Ovary (tissue), 9 donors: Measurements from ENCODE around the gene LARGE1. TPM values are rescaled to one million over a fixed set of nuclear protein-coding genes. Genes with fewer than 3 reads are reported as not detected.

Source experiments
- DNase-seq, 5 donors: peaks; one replicate each; pipeline ENCODE4 v3.0.0-alpha.2; 2019 to 2020
- H3K27ac ChIP-seq, 2 donors: fragments of 200-600 bp; one replicate each; pipeline versions ENCODE4 v1.5.1 to v1.8.0; 2019 to 2022
- H3K27me3 ChIP-seq: fragments of 200-600 bp; one replicate; pipeline ENCODE4 v1.8.0; 2022
- H3K36me3 ChIP-seq: fragments of 200-600 bp; sonication (generic); one replicate; pipeline ENCODE4 v1.5.1; 2019
- H3K4me1 ChIP-seq: one replicate; pipeline ENCODE4 v1.8.1; 2013; ENCODE audit warnings: mild to moderate bottlenecking, moderate library complexity; ENCODE audit not compliant: insufficient read depth
- H3K4me3 ChIP-seq: fragments of 200-600 bp; sonication (generic); one replicate; pipeline ENCODE4 v1.5.1; 2017
- H3K9me3 ChIP-seq, 2 donors: fragments of 200-600 bp in 1 of 2; sonication (generic) in 1 of 2; one replicate each; pipeline versions ENCODE4 v1.5.1 to v1.8.1; 2013 to 2019; ENCODE audit warnings: mild to moderate bottlenecking in 1 of 2, moderate library complexity in 1 of 2
- CTCF ChIP-seq, 3 donors: fragments of 450-650 bp in 2 of 3; fragments of 200-600 bp in 1 of 3; IDR thresholded peaks; one replicate each; pipeline versions ENCODE4 v1.5.1 to v1.8.0; 2016 to 2022; ENCODE audit warnings: antibody characterized with exemption in 3 of 3, mild to moderate bottlenecking in 1 of 3
- EP300 ChIP-seq: sonication (generic); formaldehyde crosslinking; IDR thresholded peaks from one replicate; pipeline ENCODE4 v1.6.1; 2017; ENCODE audit warnings: antibody characterized with exemption
- POLR2A ChIP-seq: fragments of 450-650 bp; IDR thresholded peaks from one replicate; pipeline ENCODE4 v1.6.1; 2017; ENCODE audit warnings: antibody characterized with exemption, mild to moderate bottlenecking, moderate library complexity
- WGBS, 3 donors: extraction: QIAGEN DNeasy Blood & Tissue Kit in 1 of 3; methylation state at CpG; one replicate each; pipeline versions ENCODE4 v1.1.5 to v1.1.7; 2013 to 2017; 5-methylcytosine and 5-hydroxymethylcytosine counted together
- intact Hi-C, 4 donors: fragments of 100-400 bp; cut with DNase I; formaldehyde crosslinking; loops; one replicate each; pipeline versions ENCODE4 v1.11.0 to v1.15.1; 2022 to 2023
- polyA plus RNA-seq, 2 donors: library from polyadenylated mRNA; stranded (reverse); fragments of 200-250 nt in 1 of 2; fragments of 350-450 nt in 1 of 2; fragmentation: Illumina TruSeq in 1 of 2; extraction: RNeasy Lipid Tissue Mini Kit (QIAGEN cat#74804) in 1 of 2; gene quantifications; one replicate each; pipeline ENCODE4 v1.2.3, GENCODE V29; 2013 to 2014
- total RNA-seq, 7 donors: library from RNA; depleted of rRNA in 2 of 7; stranded (reverse); fragments of >200 nt in 2 of 7; fragmentation: NEBNext Ultra II Directional in 3 of 7; extraction: Animal tissue kit (Norgen Biotek cat#: 25700) in 3 of 7; gene quantifications; one replicate each; pipeline versions ENCODE4 v1.1.0 to v1.2.4, GENCODE V29; 2016 to 2023
- donor health status: DM: no; HTN: no; CAD: no; lungs with moderate emphysema.
- donor health status: DM: no; HTN: no; CAD: no.
- donor health status: Bipolar disorder and iron deficiency.
- donor health status: DM: yes; HTN: yes; CAD: no.
- donor health status: DM: no; HTN: no; CAD: no.
- donor health status: DM: yes; HTN: yes; CAD: no.

The LARGE1 gene
- total and polyA plus RNA-seq, 9 donors, result 13.4 to 67.6 (median 36.8) TPM

DNA sequence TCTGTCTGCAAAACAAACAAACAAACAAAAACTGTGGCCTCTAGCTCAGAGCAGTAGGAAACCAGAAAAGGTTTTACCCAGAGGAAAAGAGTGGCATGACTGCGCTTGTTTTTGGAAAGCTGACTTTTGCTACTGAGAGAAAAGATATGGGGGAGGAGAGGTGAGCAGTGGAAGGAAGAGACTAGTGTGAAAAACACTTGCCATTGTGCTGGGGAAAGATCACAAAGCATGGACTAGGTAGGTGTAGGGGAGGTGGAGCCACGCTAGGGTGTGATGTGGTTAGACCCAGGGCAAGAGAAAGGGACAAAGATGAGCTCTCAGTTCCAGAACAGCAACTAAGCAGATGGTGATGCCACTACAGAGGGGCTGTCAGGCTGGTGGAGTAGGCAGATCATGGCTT is 319.2 kb downstream of the LARGE1 start:
- Histone ChIP-seq H3K27me3 (no peaks in the 10 kb centered on the region), H3K36me3 (no peaks in the 10 kb centered on the region), H3K4me3 (no peak overlapping the region), H3K9me3 (no peaks in the 10 kb centered on the region), H3K27ac (no peak overlapping the region), H3K4me1 (no peaks in the 10 kb centered on the region)
- intact Hi-C loops, result loop anchor here in 1 of 4 donors (10.0 kb wide), 1 partner anchor 46 kb away; no protein-coding TSS in a partner anchor
- no peak for DNase-seq
- TF ChIP-seq POLR2A, result no peak
- no peak for TF ChIP-seq CTCF (IDR thresholded peaks at IDR 0.05)
- no peak for TF ChIP-seq EP300
- WGBS, 3 donors, result 91 to 99% (median 94%) methylated on average over 2 of the region's 2 CpGs

DNA sequence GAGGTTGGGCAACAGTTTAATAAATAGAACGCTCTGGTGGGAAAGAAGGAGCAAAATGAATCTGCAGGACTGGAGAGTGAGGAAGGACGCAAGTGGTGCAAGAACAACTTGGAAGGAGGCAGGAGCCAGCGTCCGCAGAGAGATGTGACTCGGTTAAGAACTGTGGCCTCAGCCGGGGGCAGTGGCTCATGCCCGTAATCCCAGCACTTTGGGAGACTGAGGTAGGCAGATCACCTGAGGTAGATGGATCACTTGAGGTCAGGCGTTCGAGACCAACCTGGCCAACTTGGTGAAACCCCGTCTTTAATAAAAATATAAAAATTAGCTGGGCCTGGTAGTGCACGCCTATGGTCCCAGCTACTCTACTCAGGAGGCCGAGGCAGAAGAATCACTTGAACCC is 319.7 kb downstream of the LARGE1 start:
- H3K4me3 ChIP-seq, result no peak overlapping the region
- H3K27me3 ChIP-seq, result no peaks in the 10 kb centered on the region
- 95 to 96% (median 95%) methylated on average over 12 of the region's 12 CpGs for WGBS, 3 donors
- intact Hi-C loops, result loop anchor here in 1 of 4 donors (10.0 kb wide), 1 partner anchor 46 kb away; no protein-coding TSS in a partner anchor
- no peaks in the 10 kb centered on the region for H3K36me3 ChIP-seq
- no peaks in the 10 kb centered on the region for H3K9me3 ChIP-seq
- TF ChIP-seq POLR2A, result no peak
- TF ChIP-seq EP300, result no peak
- TF ChIP-seq CTCF (IDR thresholded peaks at IDR 0.05), result no peak
- H3K4me1 ChIP-seq, result no peaks in the 10 kb centered on the region
- DNase-seq, result no peak
- H3K27ac ChIP-seq, result no peak overlapping the region

DNA sequence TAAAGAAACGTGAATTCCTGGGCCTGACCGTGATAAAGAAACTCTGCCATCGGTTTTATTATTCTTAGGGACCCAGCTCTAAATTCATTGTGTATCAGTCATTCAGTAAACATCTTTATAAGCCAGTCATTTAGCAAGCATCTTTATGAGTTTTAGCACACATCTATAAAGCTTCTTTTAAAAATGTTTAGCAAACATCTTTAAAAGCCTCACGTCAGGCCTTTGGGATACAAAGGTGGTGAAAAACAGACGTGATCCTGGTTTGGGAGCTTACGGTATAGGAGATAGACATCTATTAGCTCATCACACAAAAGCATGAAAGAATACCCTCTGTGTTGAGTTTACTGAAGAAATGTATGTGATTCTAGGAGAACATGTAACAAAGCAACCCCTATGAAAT is 320.2 kb downstream of the LARGE1 start:
- Histone ChIP-seq H3K4me3 (no peak overlapping the region), H3K27me3 (no peaks in the 10 kb centered on the region), H3K36me3 (no peaks in the 10 kb centered on the region), H3K27ac (no peak overlapping the region), H3K9me3 (no peaks in the 10 kb centered on the region), H3K4me1 (no peaks in the 10 kb centered on the region)
- 78 to 86% (median 85%) methylated on average over 6 of the region's 6 CpGs for WGBS, 3 donors
- no peak for DNase-seq
- TF ChIP-seq CTCF (IDR thresholded peaks at IDR 0.05) (no peak), POLR2A (no peak)
- intact Hi-C loops, result loop anchor here in 1 of 4 donors (10.0 kb wide), 1 partner anchor 45 kb away; no protein-coding TSS in a partner anchor

DNA sequence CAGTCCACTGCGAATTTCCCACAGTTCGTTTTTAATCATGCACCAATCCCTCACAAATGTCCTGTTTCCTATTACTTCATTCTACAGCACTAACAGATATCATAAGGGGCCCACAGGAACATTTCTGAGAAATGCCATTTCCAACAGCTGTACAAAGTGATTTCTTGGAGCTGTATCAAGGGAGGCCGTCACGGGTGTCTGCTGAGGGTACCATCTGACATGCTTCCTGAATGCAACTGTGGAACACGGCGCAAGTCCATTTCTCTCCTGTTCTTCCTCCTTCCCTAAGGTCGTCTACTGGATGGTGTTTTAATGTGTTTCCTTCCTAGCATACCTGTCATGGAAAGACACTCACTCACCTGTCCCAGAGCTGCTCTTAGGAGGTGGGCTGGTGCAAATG is 320.7 kb downstream of the LARGE1 start:
- no peaks in the 10 kb centered on the region for H3K4me1 ChIP-seq
- WGBS, 3 donors, result 78 to 90% (median 78%) methylated on average over 7 of the region's 7 CpGs
- H3K27ac ChIP-seq, result no peak overlapping the region
- H3K4me3 ChIP-seq, result no peak overlapping the region
- TF ChIP-seq POLR2A (no peak), CTCF (IDR thresholded peaks at IDR 0.05) (no peak), EP300 (no peak)
- no peak for DNase-seq
- intact Hi-C loops, result no loop called here
- H3K9me3 ChIP-seq, result no peaks in the 10 kb centered on the region
- no peaks in the 10 kb centered on the region for H3K36me3 ChIP-seq
- H3K27me3 ChIP-seq, result no peaks in the 10 kb centered on the region
